DND-41 (cell line): Measurements from ENCODE around the gene NRG2.

Experiments used
- ATAC-seq: fragments of 200-7000 bp; cut with Tn5 transposase; 3 replicates; pipeline ENCODE4 v1.9.1; 2021; ENCODE audit warnings: low read depth; ENCODE audit not compliant: insufficient read depth
- DNase-seq: peaks from one replicate; pipeline ENCODE4 v3.0.0-alpha.2; 2020
- H2AFZ ChIP-seq: 2 replicates; pipeline ENCODE4 v1.6.0; 2012; ENCODE audit warnings: low read depth, low read length
- H3K27ac ChIP-seq: 2 replicates; pipeline ENCODE4 v1.5.1; 2012; ENCODE audit warnings: low read length, inconsistent platforms
- H3K27me3 ChIP-seq: fragments of 200-600 bp; sonication (generic); 2 replicates; pipeline ENCODE4 v1.6.0; 2012; ENCODE audit warnings: low read length, mild to moderate bottlenecking, inconsistent platforms; ENCODE audit not compliant: insufficient read depth, poor library complexity
- H3K36me3 ChIP-seq: 2 replicates; pipeline ENCODE4 v1.5.1; 2012; ENCODE audit warnings: low read length, inconsistent platforms; ENCODE audit not compliant: insufficient read depth
- H3K4me1 ChIP-seq: 2 replicates; pipeline ENCODE4 v1.5.1; 2012; ENCODE audit warnings: mild to moderate bottlenecking, low read length; ENCODE audit not compliant: insufficient read depth
- H3K4me2 ChIP-seq: 2 replicates; pipeline ENCODE4 v1.6.0; 2012; ENCODE audit warnings: mild to moderate bottlenecking, moderate library complexity, low read length, inconsistent platforms; ENCODE audit not compliant: insufficient read depth
- H3K4me3 ChIP-seq, 2 experiments: fragments of 200-600 bp in 1 of 2; shearing (Covaris generic) in 1 of 2; 2 replicates each; pipeline ENCODE4 v1.5.1; 2012 to 2016; ENCODE audit warnings: inconsistent platforms in 2 of 2, low read length in 2 of 2, mild to moderate bottlenecking in 2 of 2, low read depth in 1 of 2, moderate library complexity in 1 of 2
- H3K79me2 ChIP-seq: 2 replicates; pipeline ENCODE4 v1.6.0; 2012; ENCODE audit warnings: low read length, inconsistent platforms; ENCODE audit not compliant: insufficient read depth
- H3K9ac ChIP-seq: 2 replicates; pipeline ENCODE4 v1.6.0; 2012; ENCODE audit warnings: low read depth, mild to moderate bottlenecking, inconsistent platforms, low read length, moderate library complexity
- H3K9me3 ChIP-seq: 2 replicates; pipeline ENCODE4 v1.5.1; 2012; ENCODE audit warnings: low read length, moderate library complexity, mild to moderate bottlenecking, inconsistent platforms; ENCODE audit not compliant: insufficient read depth, severe bottlenecking
- H4K20me1 ChIP-seq: 2 replicates; pipeline ENCODE4 v1.6.0; 2012; ENCODE audit warnings: low read length; ENCODE audit not compliant: insufficient read depth
- CTCF ChIP-seq: IDR thresholded peaks from 2 replicates; pipeline ENCODE4 v1.5.1; 2012; ENCODE audit warnings: borderline replicate concordance, low read length, moderate library complexity, mild to moderate bottlenecking; ENCODE audit not compliant: poor library complexity, severe bottlenecking; ENCODE audit errors: extremely low read depth
- EZH2 ChIP-seq: IDR thresholded peaks from 3 replicates; pipeline ENCODE4 v1.6.1; 2012; ENCODE audit warnings: borderline replicate concordance, low read depth, mild to moderate bottlenecking, moderate library complexity, low read length, inconsistent platforms; ENCODE audit not compliant: severe bottlenecking

Gene NRG2

DNA sequence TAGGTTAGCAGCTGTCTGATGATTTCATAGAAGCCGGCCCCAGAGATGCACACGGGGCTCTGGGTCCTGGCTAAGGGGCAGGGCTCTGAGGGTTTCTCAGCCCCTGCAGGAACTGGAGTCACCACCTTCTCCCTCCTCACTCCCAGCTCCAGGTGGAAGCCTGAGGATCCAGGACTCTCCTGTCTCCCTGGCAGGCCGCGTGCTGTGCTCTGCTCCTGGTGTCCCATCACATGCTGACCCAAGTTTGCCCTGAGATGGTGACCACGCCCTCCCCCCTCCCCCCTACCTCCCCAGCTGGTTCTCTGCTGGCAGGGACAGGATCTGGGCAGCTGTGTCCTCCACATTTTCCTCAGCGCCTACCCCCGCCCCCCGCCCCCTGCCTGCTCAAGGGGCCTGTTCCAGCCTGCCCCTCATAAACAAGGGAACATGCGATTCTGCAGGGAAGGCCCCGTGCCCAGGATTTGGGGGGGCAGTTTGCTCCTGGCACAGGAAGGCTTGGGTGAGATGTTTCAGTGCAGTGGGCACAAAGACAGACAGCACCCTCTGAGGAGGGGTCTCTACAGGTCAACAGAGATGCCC is 160.0 kb downstream of the NRG2 start:
- Histone ChIP-seq H3K27ac (no peak overlapping the region), H3K4me2 (no peak overlapping the region), H3K79me2 (no peaks in the 10 kb centered on the region), H2AFZ (no peak overlapping the region), H3K4me3 (no peak overlapping the region), H3K9ac (no peak overlapping the region), H3K36me3 (no peaks in the 10 kb centered on the region), H4K20me1 (no peaks in the 10 kb centered on the region), H3K9me3 (no peaks in the 10 kb centered on the region), H3K27me3 (peaks cover 38% of the 10 kb centered on the region), H3K4me1 (no peaks in the 10 kb centered on the region)
- ATAC-seq (no peak), DNase-seq (no peak)
- TF ChIP-seq EZH2 (no peak), CTCF (no peak)

DNA sequence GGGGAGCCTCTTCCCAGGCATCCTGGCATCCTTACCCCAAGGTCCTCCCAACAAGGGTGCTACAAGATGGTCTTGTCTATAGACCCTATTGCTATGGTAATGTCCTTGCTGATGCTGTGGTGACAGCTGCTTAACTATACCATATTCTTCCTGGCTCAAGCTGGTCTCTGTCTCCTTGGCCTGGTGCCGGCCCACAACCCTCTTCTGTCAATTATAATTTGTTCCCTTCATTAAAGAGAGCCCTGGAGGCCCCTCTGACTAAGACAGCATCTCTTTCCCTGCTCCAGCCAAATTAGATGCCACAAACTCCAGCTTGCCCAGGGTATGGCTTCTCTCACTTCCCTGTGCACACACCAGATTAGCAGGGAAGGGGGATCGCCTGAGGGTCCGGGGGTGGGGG is 160.8 kb downstream of the NRG2 start:
- no peak for ATAC-seq
- TF ChIP-seq EZH2: no peak
- no peak for TF ChIP-seq CTCF
- Histone ChIP-seq H4K20me1 (no peaks in the 10 kb centered on the region), H3K27ac (no peak overlapping the region), H3K9me3 (no peaks in the 10 kb centered on the region), H3K79me2 (no peaks in the 10 kb centered on the region), H3K27me3 (peaks cover 36% of the 10 kb centered on the region), H3K4me2 (no peak overlapping the region), H3K4me3 (no peak overlapping the region), H2AFZ (no peak overlapping the region), H3K4me1 (no peaks in the 10 kb centered on the region), H3K36me3 (no peaks in the 10 kb centered on the region), H3K9ac (no peak overlapping the region)
- DNase-seq: no peak

DNA sequence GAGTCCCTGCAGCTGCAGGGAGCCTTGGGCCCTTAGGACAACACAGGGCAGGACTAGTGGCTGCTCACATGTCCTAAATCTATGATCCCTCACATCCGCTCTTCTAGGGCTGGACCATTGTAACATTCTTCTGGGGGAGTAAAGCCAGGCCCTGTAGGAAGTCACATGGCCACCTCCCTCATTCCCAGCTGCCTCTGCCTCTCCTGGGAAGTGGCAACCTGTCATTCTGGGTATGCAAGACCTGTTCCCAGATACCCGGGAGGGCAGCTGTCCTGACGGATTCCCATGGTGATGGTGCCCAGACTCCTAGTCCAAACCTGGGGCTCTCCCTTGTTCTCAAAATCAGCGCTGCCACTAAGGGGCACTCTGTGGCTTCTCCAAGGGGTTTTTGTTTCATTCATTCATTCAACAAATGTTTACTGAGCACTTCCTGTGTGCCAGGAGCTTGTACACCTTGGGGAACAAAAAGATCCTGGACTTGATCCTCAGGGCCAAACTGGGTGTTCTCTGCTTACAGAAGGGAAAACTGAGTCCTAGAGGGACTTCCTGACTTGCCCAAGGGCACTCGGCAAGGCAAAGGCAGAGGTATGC is 161.9 kb downstream of the NRG2 start:
- H3K79me2 ChIP-seq: no peaks in the 10 kb centered on the region
- H3K27ac ChIP-seq: no peak overlapping the region
- H2AFZ ChIP-seq: no peak overlapping the region
- H3K4me1 ChIP-seq: no peaks in the 10 kb centered on the region
- TF ChIP-seq CTCF: no peak
- TF ChIP-seq EZH2: no peak
- H4K20me1 ChIP-seq: no peaks in the 10 kb centered on the region
- no peak overlapping the region for H3K4me3 ChIP-seq
- no peaks in the 10 kb centered on the region for H3K9me3 ChIP-seq
- ATAC-seq: no peak
- H3K36me3 ChIP-seq: no peaks in the 10 kb centered on the region
- H3K4me2 ChIP-seq: no peak overlapping the region
- no peak overlapping the region for H3K9ac ChIP-seq
- DNase-seq: no peak
- H3K27me3 ChIP-seq: peaks cover 26% of the 10 kb centered on the region
